ENCODE measurements around the gene CPSF3.

The CPSF3 gene

DNA sequence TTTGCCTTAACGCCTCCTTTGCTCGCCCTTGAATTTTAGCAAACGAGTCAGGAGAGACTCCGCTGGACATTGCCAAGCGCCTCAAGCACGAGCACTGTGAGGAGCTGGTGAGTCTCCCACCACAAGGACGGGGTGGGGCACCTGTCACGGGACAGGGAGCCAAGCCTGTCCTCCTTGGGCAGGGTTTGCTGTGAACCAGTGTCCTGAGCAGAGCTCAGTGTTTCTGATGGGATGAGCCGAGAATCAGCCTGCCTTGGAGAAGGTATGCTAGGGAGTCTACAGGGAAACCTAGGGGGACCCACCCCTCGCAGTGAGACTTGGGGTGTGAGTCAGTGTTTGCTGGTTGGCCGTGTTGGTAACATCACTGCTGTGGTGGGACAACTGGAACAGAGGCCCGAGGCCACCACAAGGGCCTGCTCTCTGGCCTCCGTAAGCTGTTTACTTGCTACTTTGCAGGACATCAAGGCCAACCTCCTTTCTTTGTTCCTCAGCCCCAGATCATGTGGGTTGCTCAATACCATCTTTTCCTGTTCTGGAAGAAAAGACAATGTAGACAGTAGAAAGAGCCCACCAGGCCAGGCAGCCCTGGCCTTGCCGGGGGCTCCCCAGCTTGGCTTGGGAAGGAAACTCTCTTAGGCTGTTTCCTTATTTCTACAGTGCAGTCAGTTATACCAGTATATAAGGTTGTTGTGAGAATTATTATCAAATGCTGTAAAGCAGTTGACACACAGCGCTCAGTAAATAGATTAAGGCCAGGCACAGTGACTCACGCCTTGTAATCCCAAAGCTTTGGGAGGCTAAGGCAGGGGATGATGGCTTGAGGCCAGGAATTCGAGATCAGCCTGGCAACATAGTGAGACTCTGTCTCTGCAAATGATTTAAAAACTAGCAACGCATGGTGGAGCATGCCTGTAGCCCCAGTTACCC lies 42.5 kb upstream of the CPSF3 start:
- H3K27me3 ChIP-seq (ENCODE audit: low read length): no peaks in the 10 kb centered on the region
- no peak overlapping the region for H2AFZ ChIP-seq (ENCODE audit: low read depth, low read length, severe bottlenecking)
- H3K36me3 ChIP-seq (ENCODE audit: low read length): no peaks in the 10 kb centered on the region
- H3K27ac ChIP-seq (ENCODE audit: low read depth, low read length): no peak overlapping the region
- no peaks in the 10 kb centered on the region for H3K9me2 ChIP-seq (replicated peaks; ENCODE audit: insufficient read depth, low read length)
- H3K4me2 ChIP-seq (ENCODE audit: low read depth, low read length, poor library complexity, severe bottlenecking): no peak overlapping the region
- H3K9ac ChIP-seq (ENCODE audit: low read length): no peak overlapping the region
- no peaks in the 10 kb centered on the region for H3K79me2 ChIP-seq (ENCODE audit: insufficient read depth, low read length)
- H3K9me3 ChIP-seq (ENCODE audit: insufficient read depth, low read length): no peaks in the 10 kb centered on the region
- no peaks in the 10 kb centered on the region for H3F3A ChIP-seq (ENCODE audit: insufficient read depth)
- H3K4me3 ChIP-seq (ENCODE audit: insufficient read depth, low read length, poor library complexity, severe bottlenecking): no peak overlapping the region
- no peaks in the 10 kb centered on the region for H4K20me1 ChIP-seq (ENCODE audit: low read depth, low read length)
- TF ChIP-seq EZH2phosphoT487 (conservative IDR thresholded peaks at IDR 0.05; ENCODE audit: low read length): no peak
- TF ChIP-seq, protein P1, sequence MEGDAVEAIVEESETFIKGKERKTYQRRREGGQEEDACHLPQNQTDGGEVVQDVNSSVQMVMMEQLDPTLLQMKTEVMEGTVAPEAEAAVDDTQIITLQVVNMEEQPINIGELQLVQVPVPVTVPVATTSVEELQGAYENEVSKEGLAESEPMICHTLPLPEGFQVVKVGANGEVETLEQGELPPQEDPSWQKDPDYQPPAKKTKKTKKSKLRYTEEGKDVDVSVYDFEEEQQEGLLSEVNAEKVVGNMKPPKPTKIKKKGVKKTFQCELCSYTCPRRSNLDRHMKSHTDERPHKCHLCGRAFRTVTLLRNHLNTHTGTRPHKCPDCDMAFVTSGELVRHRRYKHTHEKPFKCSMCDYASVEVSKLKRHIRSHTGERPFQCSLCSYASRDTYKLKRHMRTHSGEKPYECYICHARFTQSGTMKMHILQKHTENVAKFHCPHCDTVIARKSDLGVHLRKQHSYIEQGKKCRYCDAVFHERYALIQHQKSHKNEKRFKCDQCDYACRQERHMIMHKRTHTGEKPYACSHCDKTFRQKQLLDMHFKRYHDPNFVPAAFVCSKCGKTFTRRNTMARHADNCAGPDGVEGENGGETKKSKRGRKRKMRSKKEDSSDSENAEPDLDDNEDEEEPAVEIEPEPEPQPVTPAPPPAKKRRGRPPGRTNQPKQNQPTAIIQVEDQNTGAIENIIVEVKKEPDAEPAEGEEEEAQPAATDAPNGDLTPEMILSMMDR (IDR thresholded peaks at IDR 0.05; ENCODE audit: insufficient read depth, low read length, poor library complexity, severe bottlenecking): no peak

DNA sequence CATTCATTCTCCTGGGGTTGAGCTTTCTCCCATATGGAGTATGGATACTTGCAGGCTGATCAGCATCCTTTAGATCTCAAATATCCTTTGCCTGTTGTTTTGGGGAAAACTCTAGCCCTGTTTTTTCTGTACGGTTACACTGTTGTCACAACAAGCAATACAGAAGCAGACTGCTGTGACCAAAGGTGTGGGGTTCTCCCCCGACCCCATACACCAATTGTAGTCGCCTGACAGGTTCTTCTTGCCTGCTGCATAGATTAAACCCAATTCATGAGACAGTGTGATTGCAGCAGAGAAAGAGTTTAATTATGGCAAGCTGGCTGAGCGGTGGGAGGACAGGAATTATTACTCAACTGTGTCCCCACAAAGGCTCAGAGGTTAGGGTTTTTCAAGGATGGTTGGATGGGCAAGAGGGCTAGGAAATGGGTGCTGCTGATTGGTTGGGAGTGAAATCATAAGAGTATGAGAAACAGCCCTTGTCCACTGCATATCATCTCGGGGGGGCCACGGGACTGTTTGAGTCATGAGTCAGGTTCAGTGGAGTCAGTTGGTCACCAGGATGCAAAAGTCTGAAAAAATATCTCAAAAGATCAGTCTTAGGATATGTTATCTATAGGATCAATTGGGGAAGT lies 40.7 kb upstream of the CPSF3 start:
- H3K27me3 ChIP-seq (ENCODE audit: low read length): no peaks in the 10 kb centered on the region
- H3K36me3 ChIP-seq (ENCODE audit: low read length): no peaks in the 10 kb centered on the region
- no peak overlapping the region for H3K4me2 ChIP-seq (ENCODE audit: low read depth, low read length, poor library complexity, severe bottlenecking)
- TF ChIP-seq, protein P1 (IDR thresholded peaks at IDR 0.05; ENCODE audit: insufficient read depth, low read length, poor library complexity, severe bottlenecking): no peak
- no peak for TF ChIP-seq EZH2phosphoT487 (conservative IDR thresholded peaks at IDR 0.05; ENCODE audit: low read length)
- H3K9me2 ChIP-seq (replicated peaks; ENCODE audit: insufficient read depth, low read length): no peaks in the 10 kb centered on the region
- H3F3A ChIP-seq (ENCODE audit: insufficient read depth): no peaks in the 10 kb centered on the region
- H3K9me3 ChIP-seq (ENCODE audit: insufficient read depth, low read length): no peaks in the 10 kb centered on the region
- H3K79me2 ChIP-seq (ENCODE audit: insufficient read depth, low read length): no peaks in the 10 kb centered on the region
- no peak overlapping the region for H2AFZ ChIP-seq (ENCODE audit: low read depth, low read length, severe bottlenecking)
- no peaks in the 10 kb centered on the region for H4K20me1 ChIP-seq (ENCODE audit: low read depth, low read length)
- H3K27ac ChIP-seq (ENCODE audit: low read depth, low read length): no peak overlapping the region
- H3K4me3 ChIP-seq (ENCODE audit: insufficient read depth, low read length, poor library complexity, severe bottlenecking): no peak overlapping the region
- H3K9ac ChIP-seq (ENCODE audit: low read length): no peak overlapping the region

DNA sequence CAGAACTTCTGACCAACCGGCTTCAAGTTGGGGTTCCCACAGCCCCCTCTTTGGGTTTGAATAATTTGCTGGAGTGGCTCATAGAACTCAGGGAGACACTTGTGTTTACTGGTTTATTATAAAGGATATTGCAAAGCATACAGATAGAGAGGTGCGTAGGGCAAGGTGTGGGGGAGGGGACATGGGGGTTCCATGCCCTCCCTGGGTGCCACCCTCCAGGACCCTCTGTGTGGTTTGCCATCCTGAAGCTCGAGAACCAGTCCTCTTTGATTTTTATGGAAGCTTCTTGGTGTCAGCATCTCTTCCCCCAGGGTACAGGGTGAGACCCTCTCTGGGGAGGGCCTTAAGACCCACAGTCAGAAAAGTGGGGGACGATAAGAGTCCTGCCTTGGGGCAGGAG lies 38.9 kb upstream of the CPSF3 start:
- Histone ChIP-seq H3K27ac (ENCODE audit: low read depth, low read length) (no peak overlapping the region), H3K9me3 (ENCODE audit: insufficient read depth, low read length) (no peaks in the 10 kb centered on the region), H3K4me2 (ENCODE audit: low read depth, low read length, poor library complexity, severe bottlenecking) (no peak overlapping the region), H3F3A (ENCODE audit: insufficient read depth) (no peaks in the 10 kb centered on the region), H2AFZ (ENCODE audit: low read depth, low read length, severe bottlenecking) (no peak overlapping the region), H3K4me3 (ENCODE audit: insufficient read depth, low read length, poor library complexity, severe bottlenecking) (no peak overlapping the region), H3K9ac (ENCODE audit: low read length) (no peak overlapping the region), H3K9me2 (replicated peaks; ENCODE audit: insufficient read depth, low read length) (no peaks in the 10 kb centered on the region), H3K36me3 (ENCODE audit: low read length) (no peaks in the 10 kb centered on the region), H3K27me3 (ENCODE audit: low read length) (no peaks in the 10 kb centered on the region), H4K20me1 (ENCODE audit: low read depth, low read length) (no peaks in the 10 kb centered on the region), H3K79me2 (ENCODE audit: insufficient read depth, low read length) (no peaks in the 10 kb centered on the region)
- no peak for TF ChIP-seq EZH2phosphoT487 (conservative IDR thresholded peaks at IDR 0.05; ENCODE audit: low read length)
- TF ChIP-seq, protein P1 (IDR thresholded peaks at IDR 0.05; ENCODE audit: insufficient read depth, low read length, poor library complexity, severe bottlenecking): no peak
